NT2/D1 (cell line): ENCODE measurements around the gene GFRA1.

ENCODE experiments used
- SUZ12 ChIP-seq: IDR thresholded peaks from 2 replicates; pipeline ENCODE4 v1.6.1; 2011; ENCODE audit not compliant: insufficient read length, insufficient read depth; ENCODE audit errors: extremely low read depth
- YY1 ChIP-seq: IDR thresholded peaks from 2 replicates; pipeline ENCODE4 v1.6.1; 2011; ENCODE audit not compliant: insufficient read length, insufficient read depth
- ZNF274 ChIP-seq: IDR thresholded peaks from 2 replicates; pipeline ENCODE4 v1.6.1; 2011; ENCODE audit warnings: mild to moderate bottlenecking, low read depth, low read length

DNA sequence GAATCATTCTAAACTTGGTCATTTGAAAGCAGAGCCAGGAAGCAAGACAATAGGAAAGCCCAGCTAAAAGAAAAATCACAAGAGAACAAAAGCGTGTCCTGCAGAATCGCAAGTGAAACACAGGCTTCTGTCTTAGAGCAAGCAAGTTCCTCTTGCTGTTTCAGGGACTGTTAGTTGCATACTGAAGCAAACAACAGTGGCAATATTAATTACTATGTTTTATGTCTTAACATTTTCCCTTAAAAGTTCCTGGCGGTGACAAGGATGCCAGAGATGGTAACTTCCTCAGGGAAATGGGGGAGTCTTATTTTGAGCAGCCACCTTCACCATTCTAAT lies 217.1 kb downstream of the GFRA1 start:
- TF ChIP-seq YY1 (no peak), SUZ12 (no peak), ZNF274 (no peak)
